Central memory CD4-positive, alpha-beta T cell (primary cell): ENCODE data around the gene BMPR2.
"Not testable (repeated sequence)": the region's sequence is repeated elsewhere in the genome, so short reads cannot be mapped to it uniquely, and the experiment has no call there.

Experiments used
- DNase-seq: peaks from one replicate; pipeline ENCODE4 v3.0.0; 2022

Gene BMPR2

GRCh38 chr2:202455114-202455513 lies 79.0 kb downstream of the BMPR2 start:
- DNase-seq: no peak

DNA sequence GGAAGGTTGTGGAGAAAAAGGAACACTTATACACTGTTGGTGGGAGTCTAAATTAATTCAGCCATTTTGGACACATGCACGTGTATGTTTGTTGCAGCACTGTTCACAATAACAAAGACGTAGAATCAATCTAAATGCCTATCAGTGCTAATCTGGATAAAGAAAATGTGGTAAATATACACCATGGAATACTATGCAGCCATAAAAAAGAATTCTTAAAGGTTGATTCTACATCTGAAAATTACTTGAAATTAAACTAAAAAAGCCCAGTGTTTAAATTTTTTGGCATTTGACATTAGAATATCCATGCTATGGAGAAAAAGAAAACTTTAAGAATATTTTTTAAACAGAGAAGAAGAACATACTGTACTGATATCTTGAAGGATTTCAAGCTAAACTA lies 84.0 kb downstream of the BMPR2 start:
- no peak for DNase-seq

DNA sequence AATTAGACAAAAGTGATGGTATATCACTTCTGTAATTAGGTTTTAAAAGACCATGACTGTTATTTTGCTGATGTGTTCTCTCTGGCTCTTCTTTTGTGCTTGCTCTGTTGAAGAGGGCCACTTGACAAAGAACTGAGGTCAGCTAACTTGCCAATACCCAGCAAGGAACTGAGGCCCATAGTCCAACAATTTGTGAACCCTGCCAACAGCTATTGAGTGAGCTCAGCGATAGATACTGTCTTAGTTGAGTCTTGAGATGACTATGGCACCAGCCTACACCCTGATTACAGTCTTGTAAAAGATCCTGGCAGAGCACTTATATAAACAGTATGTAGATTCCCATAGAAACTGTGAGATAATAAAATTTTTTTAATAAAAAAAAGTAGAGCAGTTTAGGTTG lies 103.0 kb downstream of the BMPR2 start:
- DNase-seq: no peak

DNA sequence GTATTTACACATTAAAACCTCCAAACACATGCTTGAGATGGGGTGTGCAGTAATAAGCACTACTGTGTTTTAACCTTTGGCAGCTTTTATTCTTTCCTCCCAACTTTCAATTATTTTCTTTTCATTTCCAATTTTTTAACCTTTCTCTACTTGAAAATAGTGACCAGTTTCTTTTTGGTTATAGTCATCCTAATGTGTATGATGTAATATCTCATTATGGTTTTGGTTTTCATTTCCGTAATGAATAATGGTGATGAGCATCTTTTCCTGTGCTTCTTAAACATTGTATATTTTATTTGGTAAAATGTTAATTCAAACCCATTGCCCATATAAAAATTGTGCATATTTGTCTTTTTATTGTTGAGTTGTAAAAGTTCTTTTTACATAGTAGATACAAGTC lies 103.5 kb downstream of the BMPR2 start:
- DNase-seq: no peak

- DNase-seq: no peak
Observed at GRCh38 chr2:202486351-202486750, 110.2 kb downstream of the BMPR2 start.

DNA sequence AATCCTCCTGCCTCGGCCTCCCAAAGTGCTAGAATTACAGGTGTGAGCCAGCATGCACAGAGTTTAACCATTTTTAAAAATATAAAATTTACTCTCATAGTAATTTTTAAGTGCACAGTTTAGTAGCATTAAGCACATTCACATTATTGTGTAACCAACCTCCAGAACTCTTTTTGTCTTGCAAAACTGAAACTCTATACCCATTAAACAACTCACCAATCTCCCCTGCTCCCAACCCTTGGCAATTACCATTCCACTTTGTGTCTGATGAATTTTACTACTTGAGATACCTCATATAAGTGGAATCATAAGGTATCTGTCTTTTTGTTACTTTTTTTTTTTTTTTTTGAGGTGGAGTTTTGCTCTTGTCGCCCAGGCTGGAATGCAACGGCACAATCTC lies 112.5 kb downstream of the BMPR2 start:
- no peak for DNase-seq

DNA sequence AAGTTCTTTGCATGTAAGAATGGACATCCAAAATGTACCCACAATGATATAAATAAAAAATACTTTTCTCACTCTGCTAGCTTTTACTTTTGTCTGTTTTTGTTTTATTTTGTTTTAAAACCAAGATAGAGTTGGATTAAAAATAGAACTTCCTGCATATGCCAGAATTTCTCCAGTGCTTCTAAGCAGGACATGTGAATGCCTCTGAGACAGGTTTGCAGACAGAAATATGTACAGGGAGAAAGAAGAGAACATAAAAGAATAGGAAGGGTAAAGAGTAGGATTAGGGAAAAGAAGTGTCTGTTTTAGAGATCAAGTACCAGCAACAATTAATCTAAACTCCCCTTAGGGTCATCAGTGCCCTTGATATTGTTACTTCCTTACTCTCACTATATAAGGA lies 114.4 kb downstream of the BMPR2 start:
- no peak for DNase-seq

- no peak for DNase-seq
Observed at GRCh38 chr2:202491514-202491913, 115.4 kb downstream of the BMPR2 start.

DNA sequence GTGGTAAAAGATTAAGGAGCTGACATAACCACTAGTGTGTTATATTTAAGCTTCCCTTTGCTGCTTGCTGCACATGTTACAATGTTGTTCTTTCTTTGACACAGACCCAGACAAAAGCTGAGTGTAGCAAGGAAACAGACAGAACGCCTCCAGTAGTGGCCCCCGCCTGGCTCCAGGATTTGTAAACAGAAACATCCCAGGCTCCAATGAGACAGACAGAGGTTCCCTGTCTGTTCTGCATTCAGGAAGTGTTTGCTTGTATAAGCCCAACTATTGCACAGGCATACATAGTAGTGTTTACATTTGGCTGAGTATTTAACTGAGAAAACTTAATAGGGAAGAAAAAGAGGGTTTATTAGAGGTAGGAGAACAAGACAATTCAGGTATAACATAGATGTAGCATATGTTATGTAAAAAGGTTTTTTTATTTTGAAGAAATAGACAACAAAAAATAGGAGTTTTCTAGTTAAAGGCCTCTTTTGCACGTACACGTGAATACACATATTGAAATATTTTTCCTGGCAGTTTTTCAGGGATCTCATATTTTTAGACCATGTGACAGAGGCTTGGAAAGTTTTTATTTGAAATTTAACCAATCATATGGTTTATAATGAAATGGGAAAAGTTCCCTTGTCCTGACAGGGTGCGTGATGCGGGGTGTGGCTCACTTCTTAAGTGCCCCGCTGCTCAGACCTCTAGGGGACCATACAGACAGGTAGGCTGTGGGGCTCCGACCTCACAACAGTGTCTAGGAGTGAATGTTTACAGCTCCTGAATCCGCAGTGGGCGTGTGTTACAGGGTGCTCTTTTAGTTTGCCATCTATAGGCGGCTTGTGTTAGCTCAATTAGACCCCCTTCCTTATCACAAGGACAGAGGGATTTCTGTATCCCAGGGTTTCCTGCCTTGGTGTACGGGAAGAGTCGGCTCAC lies 118.4 kb downstream of the BMPR2 start:
- no peak for DNase-seq

DNA sequence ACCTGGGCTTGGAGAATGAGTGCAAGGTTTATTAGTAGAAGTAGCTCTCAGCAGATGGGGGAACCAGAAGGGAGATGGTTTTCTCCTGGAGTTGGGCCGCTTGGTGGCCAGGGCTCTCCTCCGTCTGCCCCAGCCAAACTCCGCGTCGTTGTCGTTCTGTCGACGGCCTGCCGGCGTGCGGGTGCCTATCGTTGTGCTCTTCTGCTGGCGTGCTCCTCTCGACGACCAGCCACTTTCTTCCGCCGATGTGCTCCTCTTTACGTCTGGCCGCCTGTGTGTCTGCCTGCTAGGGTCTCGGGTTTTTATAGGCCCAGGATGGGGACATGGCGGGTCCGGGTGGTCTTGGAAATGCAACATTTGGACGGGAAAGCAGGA lies 119.1 kb downstream of the BMPR2 start:
- no peak for DNase-seq

DNA sequence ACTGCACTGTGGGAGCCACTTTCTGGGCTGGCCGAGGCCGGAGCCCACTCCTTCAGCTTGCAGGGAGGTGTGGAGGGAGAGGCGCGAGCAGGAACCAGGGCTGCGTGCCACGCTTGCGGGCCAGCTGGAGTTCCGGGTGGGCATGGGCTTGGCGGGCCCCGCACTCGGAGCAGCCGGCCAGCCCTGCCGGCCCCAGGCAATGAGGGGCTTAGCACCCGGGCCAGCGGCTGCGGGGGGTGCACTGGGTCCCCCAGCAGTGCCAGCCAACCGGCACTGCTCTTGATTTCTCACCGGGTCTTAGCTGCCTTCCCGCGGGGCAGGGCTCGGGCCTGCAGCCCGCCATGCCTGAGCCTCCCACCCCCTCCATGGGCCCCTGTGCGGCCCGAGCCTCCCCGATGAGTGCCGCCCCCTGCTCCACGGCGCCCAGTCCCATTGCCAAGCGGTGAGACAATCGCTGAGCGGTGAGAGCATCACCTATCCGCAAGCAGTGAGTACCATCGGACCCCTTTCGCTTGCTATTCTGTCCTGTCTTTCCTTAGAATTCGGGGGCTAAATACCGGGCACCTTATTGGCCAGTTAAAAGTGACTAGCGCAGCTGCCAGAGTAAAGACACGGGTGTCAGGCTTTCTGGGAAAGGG lies 120.8 kb downstream of the BMPR2 start:
- DNase-seq: not testable (repeated sequence)

GRCh38 chr2:202497473-202497866 lies 121.3 kb downstream of the BMPR2 start:
- not testable (repeated sequence) for DNase-seq

DNA sequence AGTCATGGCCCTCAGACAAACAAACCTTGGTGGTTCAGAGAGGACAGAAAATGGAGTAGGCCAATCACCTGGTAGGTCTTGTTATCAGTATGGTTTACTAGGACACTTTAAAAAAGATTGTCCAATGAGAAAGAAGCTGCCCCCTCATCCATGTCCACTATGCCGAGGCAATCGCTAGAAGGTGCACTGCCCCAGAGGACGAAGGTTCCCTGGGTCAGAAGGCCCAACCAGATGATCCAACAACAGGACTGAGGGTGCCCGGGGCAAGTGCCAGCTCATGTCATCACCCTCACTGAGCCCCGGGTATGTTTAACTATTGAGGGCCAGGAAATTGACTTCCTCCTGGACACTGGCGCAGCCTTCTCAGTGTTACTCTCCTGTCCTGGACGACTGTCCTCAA lies 123.7 kb downstream of the BMPR2 start:
- DNase-seq: not testable (repeated sequence)

DNA sequence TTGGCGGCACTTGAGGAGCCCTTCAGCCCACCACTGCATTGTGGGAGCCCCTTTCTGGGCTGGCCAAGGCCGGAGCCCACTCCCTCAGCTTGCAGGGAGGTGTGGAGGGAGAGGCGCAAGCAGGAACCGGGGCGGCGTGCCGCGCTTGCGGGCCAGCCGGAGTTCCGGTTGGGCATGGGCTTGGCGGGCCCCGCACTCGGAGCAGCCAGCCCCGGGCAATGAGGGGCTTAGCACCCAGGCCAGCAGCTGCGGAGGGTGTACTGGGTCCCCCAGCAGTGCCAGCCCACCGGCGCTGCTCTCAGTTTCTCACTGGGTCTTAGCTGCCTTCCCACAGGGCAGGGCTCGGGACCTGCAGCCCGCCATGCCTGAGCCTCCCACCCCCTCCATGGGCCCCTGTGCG lies 127.1 kb downstream of the BMPR2 start:
- DNase-seq: not testable (repeated sequence)

GRCh38 chr2:202508686-202509085 lies 132.6 kb downstream of the BMPR2 start:
- DNase-seq: no peak

DNA sequence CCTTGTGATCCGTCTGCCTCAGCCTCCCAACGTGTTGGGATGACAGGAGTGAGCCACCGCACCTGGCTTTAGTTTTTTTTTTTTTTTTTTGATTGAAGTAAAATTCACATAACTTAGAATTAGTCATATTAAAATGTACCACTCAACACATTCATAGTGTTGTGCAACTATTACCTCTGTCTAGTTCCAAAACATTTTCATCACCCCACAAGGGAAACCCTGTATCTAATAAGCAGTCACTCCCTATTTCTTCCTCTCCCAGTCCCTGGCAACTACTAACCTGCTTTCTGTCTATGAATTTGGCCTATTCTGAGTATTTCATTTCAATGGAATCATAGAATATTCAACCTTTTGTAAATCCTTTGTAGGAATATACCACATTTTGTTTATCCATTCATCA lies 134.8 kb downstream of the BMPR2 start:
- DNase-seq: no peak

DNA sequence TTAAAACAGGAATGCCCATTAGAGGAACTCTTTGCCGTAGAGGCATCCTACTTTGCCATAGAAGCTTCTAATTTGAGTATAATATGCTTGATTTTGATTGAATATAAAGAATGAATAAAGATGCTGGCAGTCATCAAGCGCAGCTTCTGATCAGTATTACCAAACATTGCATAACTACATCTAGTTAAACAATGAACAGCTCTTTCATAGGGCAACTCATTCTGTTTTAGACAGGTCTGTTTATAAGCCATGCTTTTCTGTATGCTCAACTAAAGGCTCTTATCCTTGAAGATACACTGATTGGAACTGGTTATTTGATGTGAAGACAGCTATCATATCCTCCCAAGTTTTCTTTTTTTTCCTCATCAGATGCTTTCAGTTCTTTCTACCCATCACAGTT lies 136.0 kb downstream of the BMPR2 start:
- no peak for DNase-seq

GRCh38 chr2:202514732-202515131 lies 138.6 kb downstream of the BMPR2 start:
- no peak for DNase-seq

GRCh38 chr2:202519453-202519852 lies 143.3 kb downstream of the BMPR2 start:
- DNase-seq: no peak

GRCh38 chr2:202521470-202521869 lies 145.3 kb downstream of the BMPR2 start:
- DNase-seq: no peak

DNA sequence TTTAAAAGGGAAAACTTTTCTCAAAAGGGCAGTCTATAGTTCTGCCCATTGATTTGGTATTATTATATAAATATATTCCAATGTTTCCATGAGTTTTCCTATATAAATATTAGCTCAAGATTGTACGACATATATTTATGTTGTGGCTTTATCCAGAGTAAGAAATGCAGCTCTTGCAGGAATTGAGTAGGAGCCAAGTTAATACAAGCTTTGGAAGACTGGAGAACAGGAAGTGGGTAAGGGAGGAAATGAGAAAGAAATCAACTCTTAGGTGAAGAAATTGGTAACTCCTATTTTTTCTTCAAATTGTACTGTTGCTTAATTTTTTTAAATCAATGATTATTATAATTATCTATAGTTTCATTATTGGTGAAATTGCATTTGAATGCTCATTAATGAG lies 153.3 kb downstream of the BMPR2 start:
- no peak for DNase-seq

DNA sequence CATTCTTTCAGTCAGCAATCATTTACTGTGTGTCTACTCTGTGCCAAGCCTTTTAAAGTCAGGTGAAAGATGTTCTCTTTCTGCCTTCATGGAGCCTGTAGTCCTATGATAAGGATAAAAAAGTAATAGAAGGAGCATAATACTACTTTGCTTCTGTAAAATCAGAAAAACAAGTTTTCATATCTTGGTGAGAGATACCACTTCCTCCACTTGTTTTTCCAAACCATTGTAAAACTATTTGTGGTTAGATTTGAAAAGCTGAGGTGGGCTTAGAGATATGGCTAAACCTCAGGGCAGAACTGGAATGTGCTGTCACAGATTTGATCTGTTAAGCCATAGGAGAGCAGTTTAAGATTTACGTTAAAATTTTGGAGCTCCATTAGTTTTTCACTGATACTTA lies 153.9 kb downstream of the BMPR2 start:
- no peak for DNase-seq

GRCh38 chr2:202535290-202535689 lies 159.2 kb downstream of the BMPR2 start:
- not testable (repeated sequence) for DNase-seq

- DNase-seq: no peak
Observed at GRCh38 chr2:202541137-202541536, 165.0 kb downstream of the BMPR2 start.
